Adrenal gland (tissue), 5 donors: ENCODE data around the gene ABCB11.

Experiments used
- POLR2A ChIP-seq, 2 donors: fragments of 450-650 bp; IDR thresholded peaks; one replicate each; pipeline ENCODE4 v1.6.1; 2017; ENCODE audit warnings: antibody characterized with exemption in 2 of 2, mild to moderate bottlenecking in 2 of 2, moderate library complexity in 1 of 2
- TF ChIP-seq, protein P1 (sequence below), 6 experiments: fragments of 450-650 bp in 4 of 6; fragments of 200-600 bp in 2 of 6; sonication (generic) in 1 of 6; IDR thresholded peaks; 1 replicate in 5 of 6; 2 replicates in 1 of 6; pipeline versions ENCODE4 v1.5.1 to v1.8.0; 2016 to 2021; ENCODE audit warnings: antibody characterized with exemption in 6 of 6, mild to moderate bottlenecking in 2 of 6, moderate library complexity in 1 of 6
- donor health status: DM: no; HTN: no; CAD: no.

DNA sequence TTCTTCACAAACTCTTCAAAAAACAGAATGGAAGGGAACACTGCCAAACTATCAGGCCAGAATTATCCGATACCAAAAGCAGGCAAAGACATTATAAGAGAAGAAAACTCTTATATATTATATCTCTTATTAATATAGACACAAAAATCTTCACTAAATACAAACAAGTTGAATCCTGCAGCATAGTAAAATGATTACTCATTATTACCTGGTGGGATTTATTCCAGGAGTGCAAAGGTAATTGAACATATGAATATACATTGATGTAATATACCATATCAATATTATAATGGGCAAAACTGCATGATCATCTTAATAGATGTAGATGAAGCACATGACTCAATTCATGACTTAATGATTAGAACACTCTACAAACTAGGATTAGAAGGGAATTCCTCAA, 25.1 kb downstream of the ABCB11 start:
- TF ChIP-seq, protein P1, sequence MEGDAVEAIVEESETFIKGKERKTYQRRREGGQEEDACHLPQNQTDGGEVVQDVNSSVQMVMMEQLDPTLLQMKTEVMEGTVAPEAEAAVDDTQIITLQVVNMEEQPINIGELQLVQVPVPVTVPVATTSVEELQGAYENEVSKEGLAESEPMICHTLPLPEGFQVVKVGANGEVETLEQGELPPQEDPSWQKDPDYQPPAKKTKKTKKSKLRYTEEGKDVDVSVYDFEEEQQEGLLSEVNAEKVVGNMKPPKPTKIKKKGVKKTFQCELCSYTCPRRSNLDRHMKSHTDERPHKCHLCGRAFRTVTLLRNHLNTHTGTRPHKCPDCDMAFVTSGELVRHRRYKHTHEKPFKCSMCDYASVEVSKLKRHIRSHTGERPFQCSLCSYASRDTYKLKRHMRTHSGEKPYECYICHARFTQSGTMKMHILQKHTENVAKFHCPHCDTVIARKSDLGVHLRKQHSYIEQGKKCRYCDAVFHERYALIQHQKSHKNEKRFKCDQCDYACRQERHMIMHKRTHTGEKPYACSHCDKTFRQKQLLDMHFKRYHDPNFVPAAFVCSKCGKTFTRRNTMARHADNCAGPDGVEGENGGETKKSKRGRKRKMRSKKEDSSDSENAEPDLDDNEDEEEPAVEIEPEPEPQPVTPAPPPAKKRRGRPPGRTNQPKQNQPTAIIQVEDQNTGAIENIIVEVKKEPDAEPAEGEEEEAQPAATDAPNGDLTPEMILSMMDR (IDR thresholded peaks at IDR 0.05): no peak
- no peak for TF ChIP-seq POLR2A (IDR thresholded peaks at IDR 0.05)
